Measurements from ENCODE around the gene HBD. TPM values are rescaled to one million over a fixed set of nuclear protein-coding genes. Genes with fewer than 3 reads are reported as not detected.

Gene HBD
- total RNA-seq (2022; extraction: Qiagen RNA extraction), result not detected in 5 replicates

GRCh38 chr11:5234381-5234834 lies at the start of gene HBD:
Gene HBD, minus strand, starts transcription at chr11:5234483. Its CDS starts 50 bp downstream, at chr11:5234433.

GRCh38 chr11:5269715-5270147 lies 35.4 kb upstream of the HBD start, which contains the start of gene HBE1:
Gene HBE1, minus strand, starts transcription at chr11:5269945. Its CDS starts 55 bp downstream, at chr11:5269890.

GRCh38 chr11:5254646-5255413 lies 20.5 kb upstream of the HBD start, which contains the start of gene HBG2:
Gene HBG2, minus strand, starts transcription at chr11:5254781. Its CDS starts 53 bp downstream, at chr11:5254728.

GRCh38 chr11:5249807-5250396 lies 15.6 kb upstream of the HBD start, which contains the start of gene HBG1:
Gene HBG1, minus strand, starts transcription at chr11:5249857. Its CDS starts 53 bp downstream, at chr11:5249804.

GRCh38 chr11:5226732-5227310 lies 7.5 kb downstream of the HBD start, which contains the start of gene HBB:
Gene HBB, minus strand, starts transcription at chr11:5227071. Its CDS starts 50 bp downstream, at chr11:5227021.

GRCh38 chr11:5200582-5200981 lies 33.7 kb downstream of the HBD start, which contains the start of gene OR51V1:
Gene OR51V1, minus strand, starts transcription at chr11:5200682. Its CDS starts 0 bp downstream, at chr11:5200682.

Other genes starting within 250 kb of the HBD start
- gene OR51L1, start 239.6 kb downstream of the HBD start, total RNA-seq (2022; extraction: Qiagen RNA extraction), result not detected in 5 replicates
- not detected in 5 replicates for gene OR52J3, start 188.0 kb downstream of the HBD start, total RNA-seq (2022; extraction: Qiagen RNA extraction)
- gene OR52E2, start 174.9 kb downstream of the HBD start, total RNA-seq (2022; extraction: Qiagen RNA extraction), result not detected in 5 replicates
- gene OR52E1, start 164.9 kb downstream of the HBD start, total RNA-seq (2022; extraction: Qiagen RNA extraction), result not detected in 5 replicates
- not detected in 5 replicates for gene OR52A5, start 96.1 kb downstream of the HBD start, total RNA-seq (2022; extraction: Qiagen RNA extraction)
- gene OR52A1, start 79.7 kb downstream of the HBD start, total RNA-seq (2022; extraction: Qiagen RNA extraction), result not detected in 5 replicates
- not detected in 5 replicates for gene OR51V1, start 33.8 kb downstream of the HBD start, total RNA-seq (2022; extraction: Qiagen RNA extraction)
- not detected in 5 replicates for gene HBB, start 7.4 kb downstream of the HBD start, total RNA-seq (2022; extraction: Qiagen RNA extraction)
- gene HBG1, start 15.4 kb upstream of the HBD start, total RNA-seq (2022; extraction: Qiagen RNA extraction), result not detected in 5 replicates
- not detected in 5 replicates for gene HBG2, start 20.3 kb upstream of the HBD start, total RNA-seq (2022; extraction: Qiagen RNA extraction)
- 0.20 TPM in 1 of 5 replicates, not detected in the others for gene HBE1, start 35.5 kb upstream of the HBD start, total RNA-seq (2022; extraction: Qiagen RNA extraction)
- gene OR51B4, start 67.5 kb upstream of the HBD start, total RNA-seq (2022; extraction: Qiagen RNA extraction), result not detected in 5 replicates
- gene OR51B2, start 89.8 kb upstream of the HBD start, total RNA-seq (2022; extraction: Qiagen RNA extraction), result not detected in 5 replicates
- gene OR51B5, start 109.0 kb upstream of the HBD start, total RNA-seq (2022; extraction: Qiagen RNA extraction), result 0.13 TPM in 2 of 5 replicates, not detected in the others
- gene OR51B6, start 117.0 kb upstream of the HBD start, total RNA-seq (2022; extraction: Qiagen RNA extraction), result not detected in 5 replicates
- not detected in 5 replicates for gene OR51M1, start 149.3 kb upstream of the HBD start, total RNA-seq (2022; extraction: Qiagen RNA extraction)
- not detected in 5 replicates for gene OR51Q1, start 187.6 kb upstream of the HBD start, total RNA-seq (2022; extraction: Qiagen RNA extraction)
- not detected in 5 replicates for gene OR51I1, start 207.0 kb upstream of the HBD start, total RNA-seq (2022; extraction: Qiagen RNA extraction)
- not detected in 5 replicates for gene OR51I2, start 214.8 kb upstream of the HBD start, total RNA-seq (2022; extraction: Qiagen RNA extraction)